GF-D8 (cell line): ENCODE measurements around the gene NDUFAF3.

Source experiments
- DNase-seq: peaks from one replicate; lab custom pipeline; 2025; lab: John Stamatoyannopoulos, UW

The NDUFAF3 gene

GRCh38 chr3:49054344-49054862 is 32.5 kb downstream of the NDUFAF3 start:
- DNase-seq = no peak

GRCh38 chr3:49057268-49057667 is 35.3 kb downstream of the NDUFAF3 start:
- no peak for DNase-seq

GRCh38 chr3:49058011-49058410 is 36.1 kb downstream of the NDUFAF3 start:
- no peak for DNase-seq
